GM19452 (cell line): ENCODE measurements around the gene FRA10AC1.

ENCODE experiments used
- ATAC-seq: cut with Tn5 transposase; IDR thresholded peaks from one replicate; pipeline ENCODE4 v1.9.1; 2021; ENCODE audit not compliant: unreplicated experiment

Gene FRA10AC1

GRCh38 chr10:93702210-93703001, at the start of gene FRA10AC1:
Gene FRA10AC1, minus strand, starts transcription at chr10:93702592. Its CDS starts 2,486 bp downstream, at chr10:93700106.
- peak; percentile 75 for ATAC-seq

- no peak for ATAC-seq
Measured at GRCh38 chr10:93751832-93752231, 49.4 kb upstream of the FRA10AC1 start.

GRCh38 chr10:93751124-93751523, 48.7 kb upstream of the FRA10AC1 start:
- no peak for ATAC-seq

GRCh38 chr10:93749218-93749799, 46.9 kb upstream of the FRA10AC1 start:
- ATAC-seq, result no peak

GRCh38 chr10:93746844-93747284, 44.5 kb upstream of the FRA10AC1 start:
- ATAC-seq, result no peak

GRCh38 chr10:93745408-93746065, 43.1 kb upstream of the FRA10AC1 start:
- no peak for ATAC-seq

- ATAC-seq, result peak; percentile 87
Measured at GRCh38 chr10:93742633-93743349, 40.4 kb upstream of the FRA10AC1 start.

- no peak for ATAC-seq
Measured at GRCh38 chr10:93741367-93741766, 39.0 kb upstream of the FRA10AC1 start.

GRCh38 chr10:93726024-93726423, 23.6 kb upstream of the FRA10AC1 start:
- ATAC-seq, result no peak

- no peak for ATAC-seq
Measured at GRCh38 chr10:93723153-93723552, 20.8 kb upstream of the FRA10AC1 start.

GRCh38 chr10:93722550-93722949, 20.2 kb upstream of the FRA10AC1 start:
- no peak for ATAC-seq

GRCh38 chr10:93719901-93720300, 17.5 kb upstream of the FRA10AC1 start:
- ATAC-seq, result no peak

GRCh38 chr10:93718937-93719725, 16.7 kb upstream of the FRA10AC1 start:
- peak; percentile 47 for ATAC-seq

- no peak for ATAC-seq
Measured at GRCh38 chr10:93716766-93717165, 14.4 kb upstream of the FRA10AC1 start.

- ATAC-seq, result peak; percentile 89
Measured at GRCh38 chr10:93715345-93715744, 13.0 kb upstream of the FRA10AC1 start.

- ATAC-seq, result no peak
Measured at GRCh38 chr10:93712593-93712992, 10.2 kb upstream of the FRA10AC1 start.

- no peak for ATAC-seq
Measured at GRCh38 chr10:93711891-93712290, 9.5 kb upstream of the FRA10AC1 start.

GRCh38 chr10:93710333-93710909, 8.0 kb upstream of the FRA10AC1 start:
- ATAC-seq, result no peak

GRCh38 chr10:93707623-93708022, 5.2 kb upstream of the FRA10AC1 start:
- ATAC-seq, result no peak

- no peak for ATAC-seq
Measured at GRCh38 chr10:93704451-93704850, 2.1 kb upstream of the FRA10AC1 start.
